Measurements from ENCODE around the gene COL6A2. TPM values are rescaled to one million over a fixed set of nuclear protein-coding genes. Genes with fewer than 3 reads are reported as not detected.

COL6A2 gene
- total and polyA plus RNA-seq, 2 experiments from 2014 or later = 28.4 to 89.2 TPM

DNA sequence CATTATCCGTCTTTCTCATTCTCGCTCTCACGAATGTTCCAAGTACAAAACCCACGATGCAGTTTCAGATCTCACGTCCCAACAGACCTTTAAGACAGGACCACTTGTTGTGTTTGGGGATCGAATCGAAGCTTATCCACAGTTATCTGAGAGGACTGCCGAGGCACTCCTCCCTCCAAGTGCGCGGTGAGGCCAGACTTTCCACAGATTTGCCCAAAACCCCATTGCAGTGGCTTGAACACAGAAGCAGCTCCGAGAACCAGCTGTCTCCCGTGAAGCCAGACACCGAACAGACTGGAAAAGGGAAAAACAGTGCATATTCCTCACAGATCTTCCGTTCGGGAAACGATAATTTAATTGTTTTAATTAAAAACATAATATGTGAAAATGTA, 46.5 kb upstream of the COL6A2 start:
- no peaks in the 10 kb centered on the region; the same call in 2 of the 3 replicates for H3K9me3 Mint-ChIP-seq
- peaks cover 5% of the 10 kb centered on the region for H3K27me3 Mint-ChIP-seq (ENCODE audit: insufficient read depth, low read depth, poor library complexity)
- Histone ChIP-seq H3K27ac (ENCODE audit: low read depth) (no peak overlapping the region), H3K27me3 (ENCODE audit: insufficient read depth) (no peaks in the 10 kb centered on the region), H3K9me2 (ENCODE audit: insufficient read depth) (no peaks in the 10 kb centered on the region), H2AFZ (no peak overlapping the region), H3K4me3 (no peak overlapping the region), H3K4me2 (no peak overlapping the region), H4K20me1 (replicated peaks; ENCODE audit: insufficient read depth) (no peaks in the 10 kb centered on the region), H3K4me1 (ENCODE audit: insufficient read depth) (peaks cover 11% of the 10 kb centered on the region; the same call in 1 of the 2 replicates), H3K79me2 (replicated peaks; ENCODE audit: insufficient read depth) (no peaks in the 10 kb centered on the region), H3F3A (replicated peaks; ENCODE audit: low read depth) (0 out of 2 replicates have a peak, but pooled peaks cover 9% of the 10 kb centered on the region), H3K36me3 (ENCODE audit: insufficient read depth) (no peaks in the 10 kb centered on the region)
- DNase-seq (ENCODE audit: low spot score) = no peak
- no peak for ATAC-seq
- H3K4me1 Mint-ChIP-seq = peaks cover 10% of the 10 kb centered on the region
- H3K4me3 Mint-ChIP-seq = no peak overlapping the region; the same call in 2 of the 3 replicates
- no peak for TF ChIP-seq ZNF114 (CRISPR knock-in tag; IDR thresholded peaks at IDR 0.05)
- TF ChIP-seq, protein P1, sequence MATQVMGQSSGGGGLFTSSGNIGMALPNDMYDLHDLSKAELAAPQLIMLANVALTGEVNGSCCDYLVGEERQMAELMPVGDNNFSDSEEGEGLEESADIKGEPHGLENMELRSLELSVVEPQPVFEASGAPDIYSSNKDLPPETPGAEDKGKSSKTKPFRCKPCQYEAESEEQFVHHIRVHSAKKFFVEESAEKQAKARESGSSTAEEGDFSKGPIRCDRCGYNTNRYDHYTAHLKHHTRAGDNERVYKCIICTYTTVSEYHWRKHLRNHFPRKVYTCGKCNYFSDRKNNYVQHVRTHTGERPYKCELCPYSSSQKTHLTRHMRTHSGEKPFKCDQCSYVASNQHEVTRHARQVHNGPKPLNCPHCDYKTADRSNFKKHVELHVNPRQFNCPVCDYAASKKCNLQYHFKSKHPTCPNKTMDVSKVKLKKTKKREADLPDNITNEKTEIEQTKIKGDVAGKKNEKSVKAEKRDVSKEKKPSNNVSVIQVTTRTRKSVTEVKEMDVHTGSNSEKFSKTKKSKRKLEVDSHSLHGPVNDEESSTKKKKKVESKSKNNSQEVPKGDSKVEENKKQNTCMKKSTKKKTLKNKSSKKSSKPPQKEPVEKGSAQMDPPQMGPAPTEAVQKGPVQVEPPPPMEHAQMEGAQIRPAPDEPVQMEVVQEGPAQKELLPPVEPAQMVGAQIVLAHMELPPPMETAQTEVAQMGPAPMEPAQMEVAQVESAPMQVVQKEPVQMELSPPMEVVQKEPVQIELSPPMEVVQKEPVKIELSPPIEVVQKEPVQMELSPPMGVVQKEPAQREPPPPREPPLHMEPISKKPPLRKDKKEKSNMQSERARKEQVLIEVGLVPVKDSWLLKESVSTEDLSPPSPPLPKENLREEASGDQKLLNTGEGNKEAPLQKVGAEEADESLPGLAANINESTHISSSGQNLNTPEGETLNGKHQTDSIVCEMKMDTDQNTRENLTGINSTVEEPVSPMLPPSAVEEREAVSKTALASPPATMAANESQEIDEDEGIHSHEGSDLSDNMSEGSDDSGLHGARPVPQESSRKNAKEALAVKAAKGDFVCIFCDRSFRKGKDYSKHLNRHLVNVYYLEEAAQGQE (IDR thresholded peaks at IDR 0.05; ENCODE audit: unreplicated experiment) = no peak
- peaks cover 3% of the 10 kb centered on the region; the same call in 1 of the 3 replicates for H3K36me3 Mint-ChIP-seq (ENCODE audit: low read depth)
- no peak overlapping the region for H3K27ac Mint-ChIP-seq

DNA sequence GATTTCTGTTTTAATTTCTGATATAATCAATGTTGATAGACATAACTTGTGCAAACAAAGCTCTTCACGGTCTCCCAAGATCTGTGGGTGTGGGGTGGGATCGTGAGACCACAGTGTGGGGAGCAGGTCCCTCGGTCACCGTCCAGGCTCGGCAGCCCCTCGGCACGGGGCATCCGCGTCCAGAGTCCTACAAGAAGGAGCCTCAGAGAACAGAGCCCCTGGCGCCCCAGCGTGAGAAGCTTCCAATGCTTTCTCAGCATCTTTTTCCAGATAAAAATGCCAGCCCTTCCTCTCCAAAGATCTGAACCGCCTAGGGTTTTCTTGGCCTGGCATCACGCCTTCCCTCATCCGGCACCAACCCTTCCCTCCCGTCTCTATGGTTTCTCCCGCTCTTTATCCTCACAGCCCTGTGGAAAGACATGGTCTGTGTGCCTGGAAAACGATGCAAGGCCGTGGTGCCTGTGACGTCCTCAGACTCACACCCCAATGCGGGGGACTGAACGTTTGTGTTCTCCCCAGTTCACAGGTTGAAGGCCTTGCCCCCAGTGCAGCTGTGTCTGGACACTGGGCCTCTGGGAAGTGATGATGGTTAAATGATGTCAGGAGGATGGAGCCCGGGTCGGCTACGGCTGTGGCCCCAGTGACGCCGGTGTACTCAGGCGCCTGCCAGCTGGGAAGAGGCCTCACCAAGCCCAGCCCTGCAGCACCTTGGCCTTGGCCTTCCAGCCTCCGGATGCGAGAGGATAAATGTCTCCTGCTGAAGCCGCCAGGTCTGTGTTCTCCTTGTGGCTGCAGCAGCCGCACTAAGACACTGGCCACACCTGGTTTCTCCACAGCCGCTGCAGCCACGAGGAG, 45.9 kb upstream of the COL6A2 start:
- no peaks in the 10 kb centered on the region for H3K36me3 ChIP-seq (ENCODE audit: insufficient read depth)
- H3K79me2 ChIP-seq (replicated peaks; ENCODE audit: insufficient read depth) = no peaks in the 10 kb centered on the region
- Mint-ChIP-seq H3K4me1 (peaks cover 10% of the 10 kb centered on the region), H3K9me3 (no peaks in the 10 kb centered on the region; the same call in 2 of the 3 replicates), H3K36me3 (ENCODE audit: low read depth) (peaks cover 3% of the 10 kb centered on the region; the same call in 1 of the 3 replicates), H3K4me3 (no peak overlapping the region; the same call in 2 of the 3 replicates), H3K27me3 (ENCODE audit: insufficient read depth, low read depth, poor library complexity) (peaks cover 5% of the 10 kb centered on the region), H3K27ac (no peak overlapping the region)
- no peaks in the 10 kb centered on the region for H3K27me3 ChIP-seq (ENCODE audit: insufficient read depth)
- no peaks in the 10 kb centered on the region for H4K20me1 ChIP-seq (replicated peaks; ENCODE audit: insufficient read depth)
- no peak overlapping the region for H3K4me2 ChIP-seq
- H3K4me3 ChIP-seq = no peak overlapping the region
- H3K4me1 ChIP-seq (ENCODE audit: insufficient read depth) = peaks cover 11% of the 10 kb centered on the region; the same call in 1 of the 2 replicates
- H3F3A ChIP-seq (replicated peaks; ENCODE audit: low read depth) = 0 out of 2 replicates have a peak, but pooled peaks cover 9% of the 10 kb centered on the region
- H3K27ac ChIP-seq (ENCODE audit: low read depth) = no peak overlapping the region
- H2AFZ ChIP-seq = no peak overlapping the region
- H3K9me2 ChIP-seq (ENCODE audit: insufficient read depth) = no peaks in the 10 kb centered on the region
- ATAC-seq (no peak), DNase-seq (ENCODE audit: low spot score) (no peak)
- TF ChIP-seq NANOG (IDR thresholded peaks at IDR 0.05; ENCODE audit: borderline replicate concordance) (no peak), ZNF331 (CRISPR knock-in tag; IDR thresholded peaks at IDR 0.05; ENCODE audit: low read depth) (no peak), CTCF (conservative IDR thresholded peaks at IDR 0.05; ENCODE audit: low read depth in 2 of 2) (no peak), POLR2AphosphoS5 (IDR thresholded peaks at IDR 0.05; ENCODE audit: low read depth) (no peak)
- TF ChIP-seq, protein P2, sequence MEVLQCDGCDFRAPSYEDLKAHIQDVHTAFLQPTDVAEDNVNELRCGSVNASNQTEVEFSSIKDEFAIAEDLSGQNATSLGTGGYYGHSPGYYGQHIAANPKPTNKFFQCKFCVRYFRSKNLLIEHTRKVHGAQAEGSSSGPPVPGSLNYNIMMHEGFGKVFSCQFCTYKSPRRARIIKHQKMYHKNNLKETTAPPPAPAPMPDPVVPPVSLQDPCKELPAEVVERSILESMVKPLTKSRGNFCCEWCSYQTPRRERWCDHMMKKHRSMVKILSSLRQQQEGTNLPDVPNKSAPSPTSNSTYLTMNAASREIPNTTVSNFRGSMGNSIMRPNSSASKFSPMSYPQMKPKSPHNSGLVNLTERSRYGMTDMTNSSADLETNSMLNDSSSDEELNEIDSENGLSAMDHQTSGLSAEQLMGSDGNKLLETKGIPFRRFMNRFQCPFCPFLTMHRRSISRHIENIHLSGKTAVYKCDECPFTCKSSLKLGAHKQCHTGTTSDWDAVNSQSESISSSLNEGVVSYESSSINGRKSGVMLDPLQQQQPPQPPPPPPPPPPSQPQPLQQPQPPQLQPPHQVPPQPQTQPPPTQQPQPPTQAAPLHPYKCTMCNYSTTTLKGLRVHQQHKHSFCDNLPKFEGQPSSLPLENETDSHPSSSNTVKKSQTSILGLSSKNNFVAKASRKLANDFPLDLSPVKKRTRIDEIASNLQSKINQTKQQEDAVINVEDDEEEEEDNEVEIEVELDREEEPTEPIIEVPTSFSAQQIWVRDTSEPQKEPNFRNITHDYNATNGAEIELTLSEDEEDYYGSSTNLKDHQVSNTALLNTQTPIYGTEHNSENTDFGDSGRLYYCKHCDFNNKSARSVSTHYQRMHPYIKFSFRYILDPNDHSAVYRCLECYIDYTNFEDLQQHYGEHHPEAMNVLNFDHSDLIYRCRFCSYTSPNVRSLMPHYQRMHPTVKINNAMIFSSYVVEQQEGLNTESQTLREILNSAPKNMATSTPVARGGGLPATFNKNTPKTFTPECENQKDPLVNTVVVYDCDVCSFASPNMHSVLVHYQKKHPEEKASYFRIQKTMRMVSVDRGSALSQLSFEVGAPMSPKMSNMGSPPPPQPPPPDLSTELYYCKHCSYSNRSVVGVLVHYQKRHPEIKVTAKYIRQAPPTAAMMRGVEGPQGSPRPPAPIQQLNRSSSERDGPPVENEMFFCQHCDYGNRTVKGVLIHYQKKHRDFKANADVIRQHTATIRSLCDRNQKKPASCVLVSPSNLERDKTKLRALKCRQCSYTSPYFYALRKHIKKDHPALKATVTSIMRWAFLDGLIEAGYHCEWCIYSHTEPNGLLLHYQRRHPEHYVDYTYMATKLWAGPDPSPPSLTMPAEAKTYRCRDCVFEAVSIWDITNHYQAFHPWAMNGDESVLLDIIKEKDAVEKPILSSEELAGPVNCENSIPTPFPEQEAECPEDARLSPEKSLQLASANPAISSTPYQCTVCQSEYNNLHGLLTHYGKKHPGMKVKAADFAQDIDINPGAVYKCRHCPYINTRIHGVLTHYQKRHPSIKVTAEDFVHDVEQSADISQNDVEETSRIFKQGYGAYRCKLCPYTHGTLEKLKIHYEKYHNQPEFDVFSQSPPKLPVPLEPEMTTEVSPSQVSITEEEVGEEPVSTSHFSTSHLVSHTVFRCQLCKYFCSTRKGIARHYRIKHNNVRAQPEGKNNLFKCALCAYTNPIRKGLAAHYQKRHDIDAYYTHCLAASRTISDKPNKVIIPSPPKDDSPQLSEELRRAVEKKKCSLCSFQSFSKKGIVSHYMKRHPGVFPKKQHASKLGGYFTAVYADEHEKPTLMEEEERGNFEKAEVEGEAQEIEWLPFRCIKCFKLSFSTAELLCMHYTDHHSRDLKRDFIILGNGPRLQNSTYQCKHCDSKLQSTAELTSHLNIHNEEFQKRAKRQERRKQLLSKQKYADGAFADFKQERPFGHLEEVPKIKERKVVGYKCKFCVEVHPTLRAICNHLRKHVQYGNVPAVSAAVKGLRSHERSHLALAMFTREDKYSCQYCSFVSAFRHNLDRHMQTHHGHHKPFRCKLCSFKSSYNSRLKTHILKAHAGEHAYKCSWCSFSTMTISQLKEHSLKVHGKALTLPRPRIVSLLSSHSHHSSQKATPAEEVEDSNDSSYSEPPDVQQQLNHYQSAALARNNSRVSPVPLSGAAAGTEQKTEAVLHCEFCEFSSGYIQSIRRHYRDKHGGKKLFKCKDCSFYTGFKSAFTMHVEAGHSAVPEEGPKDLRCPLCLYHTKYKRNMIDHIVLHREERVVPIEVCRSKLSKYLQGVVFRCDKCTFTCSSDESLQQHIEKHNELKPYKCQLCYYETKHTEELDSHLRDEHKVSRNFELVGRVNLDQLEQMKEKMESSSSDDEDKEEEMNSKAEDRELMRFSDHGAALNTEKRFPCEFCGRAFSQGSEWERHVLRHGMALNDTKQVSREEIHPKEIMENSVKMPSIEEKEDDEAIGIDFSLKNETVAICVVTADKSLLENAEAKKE (CRISPR knock-in tag; IDR thresholded peaks at IDR 0.05) = no peak

All from GM23338 (cell line).